Epithelial cell of esophagus (primary cell): ENCODE results near the gene CTDNEP1.

ENCODE experiments used
- DNase-seq: peaks from one replicate; pipeline ENCODE4 v3.0.0; 2010; ENCODE audit warnings: low read depth
- H3K4me3 ChIP-seq: 2 replicates; pipeline ENCODE4 v1.5.1; 2011; ENCODE audit warnings: mild to moderate bottlenecking, low read length, control low read depth
- CTCF ChIP-seq: IDR thresholded peaks from 2 replicates; pipeline ENCODE4 v1.5.1; 2011; ENCODE audit warnings: low read depth, mild to moderate bottlenecking, low read length, control low read depth, inconsistent platforms; ENCODE audit not compliant: insufficient read depth; ENCODE audit errors: missing control alignments

CTDNEP1 gene

DNA sequence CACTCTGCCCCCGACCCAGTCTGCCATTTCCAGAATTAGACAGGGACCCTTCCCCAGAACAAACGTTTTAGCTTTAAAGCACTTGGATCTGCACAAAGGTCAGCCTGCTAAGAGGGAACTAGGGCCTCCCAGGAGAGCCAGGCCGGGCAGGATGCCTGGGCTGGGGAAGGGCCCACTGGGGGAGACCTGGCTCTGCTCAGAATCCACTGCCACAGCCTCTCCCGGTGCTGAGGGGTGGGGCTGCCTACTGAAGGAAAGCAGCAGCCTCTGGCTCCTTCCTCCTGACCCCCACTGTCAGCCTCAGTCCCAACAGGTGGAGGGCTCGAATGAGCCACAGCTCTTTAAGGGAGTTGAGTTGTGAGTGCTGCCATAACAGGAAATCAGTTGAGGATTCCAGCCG is 41.2 kb upstream of the CTDNEP1 start:
- H3K4me3 ChIP-seq: no peak overlapping the region
- no peak for DNase-seq
- no peak for TF ChIP-seq CTCF

- H3K4me3 ChIP-seq: no peak overlapping the region
- no peak for TF ChIP-seq CTCF
- no peak for DNase-seq
Measured at GRCh38 chr17:7292194-7292593, 40.7 kb upstream of the CTDNEP1 start.

DNA sequence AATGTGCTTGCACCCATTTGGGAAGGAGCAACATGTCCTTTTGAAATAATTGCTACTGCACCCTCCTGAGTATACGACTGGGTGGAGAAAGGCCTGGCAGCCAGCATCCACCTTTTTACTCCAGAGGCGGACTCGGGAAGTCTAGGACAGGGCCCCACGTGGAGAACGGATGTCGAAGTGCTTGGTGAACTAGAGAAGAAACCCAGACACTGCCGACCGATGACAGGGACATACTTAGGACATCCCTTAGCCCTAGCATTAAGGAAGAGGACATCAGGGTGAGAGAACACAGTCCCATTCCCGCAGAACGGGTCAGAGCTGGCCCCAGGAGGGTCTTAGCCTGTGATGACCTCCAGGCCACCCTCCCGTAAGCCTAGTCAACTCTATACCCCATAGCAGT is 39.2 kb upstream of the CTDNEP1 start:
- no peak for DNase-seq
- H3K4me3 ChIP-seq: no peak overlapping the region
- TF ChIP-seq CTCF: no peak

DNA sequence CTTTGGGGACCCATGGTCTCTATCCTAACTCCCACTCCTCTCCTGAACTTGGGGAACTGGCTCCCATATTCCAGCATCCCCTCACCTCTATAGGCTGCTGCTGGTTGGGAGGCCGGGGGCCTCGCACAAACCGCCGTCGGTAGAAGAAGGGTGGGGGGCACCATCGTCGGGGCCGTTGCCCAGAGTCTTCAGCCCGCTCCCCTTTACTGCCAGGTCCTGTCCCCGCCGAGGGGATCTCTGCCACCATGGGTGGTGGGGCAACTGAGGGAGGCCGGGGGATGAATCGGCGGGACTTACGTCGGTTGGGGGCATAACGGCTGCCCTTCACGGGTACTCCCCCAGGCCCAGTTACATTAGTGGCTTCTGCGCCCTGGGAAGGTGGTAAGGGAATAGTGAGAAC is 38.6 kb upstream of the CTDNEP1 start:
- no peak for DNase-seq

GRCh38 chr17:7289256-7290032 is 37.9 kb upstream of the CTDNEP1 start:
- DNase-seq: no peak
- H3K4me3 ChIP-seq: no peak overlapping the region
- TF ChIP-seq CTCF: no peak

More for the DNA sequence above, 38.6 kb upstream of the CTDNEP1 start:
- no peak for TF ChIP-seq CTCF
- no peak overlapping the region for H3K4me3 ChIP-seq

DNA sequence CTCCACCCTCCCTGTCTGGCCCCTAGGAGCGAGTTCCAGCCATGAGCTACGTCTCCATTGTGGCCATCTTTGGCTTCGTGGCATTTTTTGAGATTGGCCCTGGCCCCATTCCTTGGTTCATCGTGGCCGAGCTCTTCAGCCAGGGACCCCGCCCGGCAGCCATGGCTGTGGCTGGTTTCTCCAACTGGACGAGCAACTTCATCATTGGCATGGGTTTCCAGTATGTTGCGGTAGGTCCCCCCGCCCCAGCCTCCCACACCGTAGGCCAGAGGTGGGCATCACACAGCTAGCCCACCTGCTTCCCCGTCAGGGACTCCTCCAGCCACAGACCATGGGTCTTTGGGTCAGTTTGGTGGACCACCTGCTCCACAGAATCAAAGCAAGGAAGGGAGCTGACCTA is 34.1 kb upstream of the CTDNEP1 start:
- no peak for DNase-seq
- TF ChIP-seq CTCF: no peak
- H3K4me3 ChIP-seq: no peak overlapping the region

DNA sequence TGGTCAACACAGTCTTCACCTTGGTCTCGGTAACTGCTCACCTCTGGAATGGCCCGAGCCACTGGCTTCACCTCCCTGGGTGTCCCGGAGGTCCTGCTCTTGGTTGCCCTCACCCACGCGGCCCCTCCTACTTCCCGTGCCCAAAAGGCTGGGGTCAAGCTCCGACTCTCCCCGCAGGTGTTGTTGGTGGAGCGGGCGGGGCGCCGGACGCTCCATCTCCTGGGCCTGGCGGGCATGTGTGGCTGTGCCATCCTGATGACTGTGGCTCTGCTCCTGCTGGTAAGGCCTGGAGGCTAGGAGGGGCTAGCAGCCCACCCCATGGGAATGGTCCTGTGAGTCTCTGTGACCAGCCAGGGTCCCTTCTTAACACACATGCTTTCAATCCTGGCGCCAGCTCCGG is 33.4 kb upstream of the CTDNEP1 start:
- no peak overlapping the region for H3K4me3 ChIP-seq
- DNase-seq: no peak
- TF ChIP-seq CTCF: no peak
